ENCODE results near the gene FOXN3. TPM values are rescaled to one million over a fixed set of nuclear protein-coding genes. Genes with fewer than 3 reads are reported as not detected.
A peak's percentile ranks its signal among the peaks of the same experiment; 100 is the strongest.

The FOXN3 gene
- polyA plus RNA-seq, 3 donors = 38.7 to 57.4 (median 42.0) TPM

- peaks cover 11% of the 10 kb centered on the region for H3K4me1 Mint-ChIP-seq
- Histone ChIP-seq H3K4me3 (replicated peaks in 1 of 3; ENCODE audit: low read depth in 2 of 3, low read length in 3 of 3) (no peak overlapping the region), H4K20me1 (ENCODE audit: insufficient read depth, low read length) (peaks cover 82% of the 10 kb centered on the region), H3K27me3 (ENCODE audit: control insufficient read depth in 2 of 2, insufficient read depth in 2 of 2, low read length in 2 of 2) (no peaks in the 10 kb centered on the region), H3K4me2 (replicated peaks; ENCODE audit: extremely low read depth, low read length, poor library complexity, severe bottlenecking) (no peak overlapping the region), H3K36me3 (replicated peaks in 1 of 2; ENCODE audit: control insufficient read depth in 1 of 2, insufficient read depth in 2 of 2, low read length in 2 of 2) (peaks cover 50 to 93% of the 10 kb centered on the region in 2 donors), H2AFZ (ENCODE audit: insufficient read depth, low read depth, low read length, poor library complexity, severe bottlenecking) (no peak overlapping the region), H3K9ac (ENCODE audit: insufficient read depth, low read length, poor library complexity, severe bottlenecking) (no peak overlapping the region), H3K4me1 (ENCODE audit: control insufficient read depth in 1 of 2, insufficient read depth in 2 of 2, low read length in 2 of 2) (no peaks in the 10 kb centered on the region), H3K27ac (ENCODE audit: low read depth in 1 of 2, low read length in 2 of 2) (peak overlapping the region in 1 of 2 donors; percentile 35), H3K79me2 (ENCODE audit: insufficient read depth, low read length) (no peaks in the 10 kb centered on the region), H3K9me3 (replicated peaks in 1 of 2; ENCODE audit: control insufficient read depth in 1 of 2, insufficient read depth in 1 of 2, low read length in 2 of 2) (no peaks in the 10 kb centered on the region)
- no peak for TF ChIP-seq CTCF (IDR thresholded peaks at IDR 0.05)
- peaks cover 0 to 2% (median 0%) of the 10 kb centered on the region in 7 donors for H3K9me3 Mint-ChIP-seq
- intact Hi-C loops (cut with micrococcal nuclease) = no loop called here
- WGBS (ENCODE audit: insufficient coverage) = 92% methylated on average over 8 of the region's 13 CpGs
- H3K27ac Mint-ChIP-seq = peak overlapping the region in 4 of 7 donors; percentile 5 to 54 (median 24)
- peaks cover 0 to 2% (median 0%) of the 10 kb centered on the region in 3 donors for H3K27me3 Mint-ChIP-seq (ENCODE audit: low read depth in 3 of 3)
- H3K4me3 Mint-ChIP-seq = no peak overlapping the region
- no peak for DNase-seq
- peaks cover 60 to 72% of the 10 kb centered on the region in 2 donors for H3K36me3 Mint-ChIP-seq
Observed at GRCh38 chr14:89185919-89186855, 230.8 kb downstream of the FOXN3 start.

- Mint-ChIP-seq H3K9me3 (peaks cover 0 to 2% (median 0%) of the 10 kb centered on the region in 7 donors), H3K27me3 (ENCODE audit: low read depth in 3 of 3) (peaks cover 0 to 2% (median 0%) of the 10 kb centered on the region in 3 donors), H3K4me3 (no peak overlapping the region), H3K36me3 (peaks cover 63 to 75% of the 10 kb centered on the region in 2 donors), H3K4me1 (peaks cover 11% of the 10 kb centered on the region), H3K27ac (peak overlapping the region in 1 of 7 donors; percentile 6)
- Histone ChIP-seq H2AFZ (ENCODE audit: insufficient read depth, low read depth, low read length, poor library complexity, severe bottlenecking) (no peak overlapping the region), H3K4me2 (replicated peaks; ENCODE audit: extremely low read depth, low read length, poor library complexity, severe bottlenecking) (no peak overlapping the region), H3K9ac (ENCODE audit: insufficient read depth, low read length, poor library complexity, severe bottlenecking) (no peak overlapping the region), H3K9me3 (replicated peaks in 1 of 2; ENCODE audit: control insufficient read depth in 1 of 2, insufficient read depth in 1 of 2, low read length in 2 of 2) (no peaks in the 10 kb centered on the region), H3K79me2 (ENCODE audit: insufficient read depth, low read length) (no peaks in the 10 kb centered on the region), H3K27ac (ENCODE audit: low read depth in 1 of 2, low read length in 2 of 2) (no peak overlapping the region), H3K36me3 (replicated peaks in 1 of 2; ENCODE audit: control insufficient read depth in 1 of 2, insufficient read depth in 2 of 2, low read length in 2 of 2) (peaks cover 59 to 98% of the 10 kb centered on the region in 2 donors), H4K20me1 (ENCODE audit: insufficient read depth, low read length) (peaks cover 78% of the 10 kb centered on the region), H3K4me3 (replicated peaks in 1 of 3; ENCODE audit: low read depth in 2 of 3, low read length in 3 of 3) (no peak overlapping the region), H3K27me3 (ENCODE audit: control insufficient read depth in 2 of 2, insufficient read depth in 2 of 2, low read length in 2 of 2) (no peaks in the 10 kb centered on the region), H3K4me1 (ENCODE audit: control insufficient read depth in 1 of 2, insufficient read depth in 2 of 2, low read length in 2 of 2) (no peaks in the 10 kb centered on the region)
- 98% methylated on average over 4 of the region's 4 CpGs for WGBS (ENCODE audit: insufficient coverage)
- intact Hi-C loops (cut with micrococcal nuclease) = no loop called here
- no peak for TF ChIP-seq CTCF (IDR thresholded peaks at IDR 0.05)
- DNase-seq = no peak
Observed at GRCh38 chr14:89184952-89185351, 232.1 kb downstream of the FOXN3 start.

Measured in CD14-positive monocyte (primary cell).